ENCODE data around the gene C1QTNF6. TPM values are rescaled to one million over a fixed set of nuclear protein-coding genes. Genes with fewer than 3 reads are reported as not detected.

The C1QTNF6 gene
- polyA plus RNA-seq, 1 donor from 2014 or later, result 5.3 TPM

GRCh38 chr22:37196539-37197450 is 8.7 kb upstream of the C1QTNF6 start (continued):
- no peak for TF ChIP-seq SMC3 (conservative IDR thresholded peaks at IDR 0.05; ENCODE audit: poor library complexity)
- no peak for TF ChIP-seq MXI1 (conservative IDR thresholded peaks at IDR 0.05; ENCODE audit: poor library complexity, severe bottlenecking)

GRCh38 chr22:37195921-37196320 is 7.9 kb upstream of the C1QTNF6 start:
- no peak overlapping the region for H3K4me2 ChIP-seq (ENCODE audit: low read length)
- TF ChIP-seq EP300 (conservative IDR thresholded peaks at IDR 0.05; ENCODE audit: poor library complexity, severe bottlenecking), result no peak
- TF ChIP-seq POLR2AphosphoS5 (IDR thresholded peaks at IDR 0.05), result no peak
- TF ChIP-seq RAD21 (conservative IDR thresholded peaks at IDR 0.05), result no peak
- no peak for TF ChIP-seq REST (IDR thresholded peaks at IDR 0.05; ENCODE audit: borderline replicate concordance)
- TF ChIP-seq SMC3 (conservative IDR thresholded peaks at IDR 0.05; ENCODE audit: poor library complexity), result no peak
- no peak for TF ChIP-seq EZH2 (IDR thresholded peaks at IDR 0.05; ENCODE audit: borderline replicate concordance, insufficient read depth, low read length, poor library complexity, severe bottlenecking)
- TF ChIP-seq CTCF (IDR thresholded peaks at IDR 0.05; ENCODE audit: poor library complexity, severe bottlenecking), result no peak
- TF ChIP-seq TAF1 (IDR thresholded peaks at IDR 0.05; ENCODE audit: low read depth), result no peak
- no peak for TF ChIP-seq MXI1 (conservative IDR thresholded peaks at IDR 0.05; ENCODE audit: poor library complexity, severe bottlenecking)
- H3K27me3 ChIP-seq (ENCODE audit: insufficient read depth, low read depth, low read length), result no peaks in the 10 kb centered on the region
- no peak overlapping the region for H3K9ac ChIP-seq (ENCODE audit: low read length)
- no peaks in the 10 kb centered on the region for H3K36me3 ChIP-seq (ENCODE audit: insufficient read depth, low read length)
- H2AFZ ChIP-seq (ENCODE audit: low read depth, low read length), result no peak overlapping the region
- no peak overlapping the region for H3K4me3 ChIP-seq (ENCODE audit: low read length)
- no peaks in the 10 kb centered on the region for H3K9me3 ChIP-seq (ENCODE audit: low read length)
- H3K27ac ChIP-seq (ENCODE audit: low read length), result no peak overlapping the region
- no peaks in the 10 kb centered on the region for H4K20me1 ChIP-seq (ENCODE audit: insufficient read depth)
- H3K79me2 ChIP-seq (replicated peaks; ENCODE audit: insufficient read depth, low read length), result no peaks in the 10 kb centered on the region
- H3K9me2 ChIP-seq (ENCODE audit: insufficient read depth, low read length), result no peaks in the 10 kb centered on the region
- H3F3A ChIP-seq (ENCODE audit: insufficient read depth, low read length, poor library complexity, severe bottlenecking), result no peaks in the 10 kb centered on the region

- H3K4me2 ChIP-seq (ENCODE audit: low read length), result no peak overlapping the region
- no peak overlapping the region for H2AFZ ChIP-seq (ENCODE audit: low read depth, low read length)
- no peaks in the 10 kb centered on the region for H4K20me1 ChIP-seq (ENCODE audit: insufficient read depth)
- H3K36me3 ChIP-seq (ENCODE audit: insufficient read depth, low read length), result no peaks in the 10 kb centered on the region
- no peaks in the 10 kb centered on the region for H3K79me2 ChIP-seq (replicated peaks; ENCODE audit: insufficient read depth, low read length)
- no peak overlapping the region for H3K4me3 ChIP-seq (ENCODE audit: low read length)
- H3K27ac ChIP-seq (ENCODE audit: low read length), result no peak overlapping the region
- H3K9ac ChIP-seq (ENCODE audit: low read length), result no peak overlapping the region
- H3K27me3 ChIP-seq (ENCODE audit: insufficient read depth, low read depth, low read length), result no peaks in the 10 kb centered on the region
- H3K9me3 ChIP-seq (ENCODE audit: low read length), result no peaks in the 10 kb centered on the region
- H3F3A ChIP-seq (ENCODE audit: insufficient read depth, low read length, poor library complexity, severe bottlenecking), result no peaks in the 10 kb centered on the region
- TF ChIP-seq TAF1 (IDR thresholded peaks at IDR 0.05; ENCODE audit: low read depth), result no peak
- no peaks in the 10 kb centered on the region for H3K9me2 ChIP-seq (ENCODE audit: insufficient read depth, low read length)
Observed at GRCh38 chr22:37194750-37195149, 6.7 kb upstream of the C1QTNF6 start.

All from neural cell (in vitro differentiated cells).